Epithelial cell of proximal tubule (primary cell): Measurements from ENCODE around the gene CDR2. TPM values are rescaled to one million over a fixed set of nuclear protein-coding genes. Genes with fewer than 3 reads are reported as not detected.

Experiments used
- DNase-seq: peaks from one replicate; pipeline ENCODE4 v3.0.0-alpha.2; 2011; ENCODE audit warnings: low read depth
- H3K4me3 ChIP-seq: 2 replicates; pipeline ENCODE4 v1.5.1; 2011; ENCODE audit warnings: low read depth, mild to moderate bottlenecking, low read length
- total RNA-seq: library from RNA; depleted of rRNA; stranded (reverse); fragments of >200 nt; gene quantifications from 2 replicates; pipeline ENCODE4 v1.2.3, GENCODE V29; 2015
- TF ChIP-seq, protein P1 (sequence below): conservative IDR thresholded peaks from 2 replicates; pipeline ENCODE4 v1.5.1; 2012; ENCODE audit warnings: low read depth, mild to moderate bottlenecking, low read length

The CDR2 gene
- total RNA-seq, 1 donor from 2014 or later: 37.0 TPM

DNA sequence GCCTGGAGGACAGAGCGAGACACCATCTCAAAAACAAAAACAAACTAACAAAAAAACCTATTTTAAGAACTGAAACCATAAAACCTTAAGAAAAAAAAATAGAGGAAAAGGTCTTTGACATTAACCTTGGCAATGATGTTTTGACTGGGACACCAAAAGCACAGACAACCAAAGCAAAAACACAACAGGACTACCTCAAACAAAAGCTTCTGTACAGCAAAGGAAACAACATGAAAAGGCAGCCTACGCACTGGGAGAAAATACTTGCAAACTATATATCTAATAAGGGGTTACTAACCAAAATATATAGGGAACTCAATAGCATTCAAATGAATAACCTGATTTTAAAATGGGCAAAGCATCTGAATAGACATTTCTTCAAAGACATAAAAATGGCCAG lies 32.3 kb downstream of the CDR2 start:
- no peak for DNase-seq
- no peak overlapping the region for H3K4me3 ChIP-seq
- TF ChIP-seq, protein P1, sequence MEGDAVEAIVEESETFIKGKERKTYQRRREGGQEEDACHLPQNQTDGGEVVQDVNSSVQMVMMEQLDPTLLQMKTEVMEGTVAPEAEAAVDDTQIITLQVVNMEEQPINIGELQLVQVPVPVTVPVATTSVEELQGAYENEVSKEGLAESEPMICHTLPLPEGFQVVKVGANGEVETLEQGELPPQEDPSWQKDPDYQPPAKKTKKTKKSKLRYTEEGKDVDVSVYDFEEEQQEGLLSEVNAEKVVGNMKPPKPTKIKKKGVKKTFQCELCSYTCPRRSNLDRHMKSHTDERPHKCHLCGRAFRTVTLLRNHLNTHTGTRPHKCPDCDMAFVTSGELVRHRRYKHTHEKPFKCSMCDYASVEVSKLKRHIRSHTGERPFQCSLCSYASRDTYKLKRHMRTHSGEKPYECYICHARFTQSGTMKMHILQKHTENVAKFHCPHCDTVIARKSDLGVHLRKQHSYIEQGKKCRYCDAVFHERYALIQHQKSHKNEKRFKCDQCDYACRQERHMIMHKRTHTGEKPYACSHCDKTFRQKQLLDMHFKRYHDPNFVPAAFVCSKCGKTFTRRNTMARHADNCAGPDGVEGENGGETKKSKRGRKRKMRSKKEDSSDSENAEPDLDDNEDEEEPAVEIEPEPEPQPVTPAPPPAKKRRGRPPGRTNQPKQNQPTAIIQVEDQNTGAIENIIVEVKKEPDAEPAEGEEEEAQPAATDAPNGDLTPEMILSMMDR: no peak

DNA sequence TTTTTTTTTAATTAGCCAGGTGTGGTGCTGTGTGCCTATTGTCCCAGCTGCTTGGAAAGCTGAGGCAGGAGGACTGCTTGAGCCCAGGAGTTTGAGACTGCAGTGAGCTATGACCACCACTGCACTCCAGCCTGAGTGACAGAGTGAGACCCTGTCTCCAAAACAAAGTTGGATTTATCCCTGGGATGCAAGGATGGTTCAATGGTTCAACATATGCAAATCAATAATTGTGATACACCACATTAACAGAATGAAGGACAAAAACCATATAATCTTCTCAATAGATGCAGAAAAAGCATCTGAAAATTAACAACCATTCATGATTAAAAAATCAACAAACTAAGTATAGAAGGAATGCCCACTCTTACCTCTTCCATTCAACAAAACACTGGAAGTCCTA lies 33.5 kb downstream of the CDR2 start:
- no peak for DNase-seq
- TF ChIP-seq, protein P1: no peak
- no peak overlapping the region for H3K4me3 ChIP-seq

DNA sequence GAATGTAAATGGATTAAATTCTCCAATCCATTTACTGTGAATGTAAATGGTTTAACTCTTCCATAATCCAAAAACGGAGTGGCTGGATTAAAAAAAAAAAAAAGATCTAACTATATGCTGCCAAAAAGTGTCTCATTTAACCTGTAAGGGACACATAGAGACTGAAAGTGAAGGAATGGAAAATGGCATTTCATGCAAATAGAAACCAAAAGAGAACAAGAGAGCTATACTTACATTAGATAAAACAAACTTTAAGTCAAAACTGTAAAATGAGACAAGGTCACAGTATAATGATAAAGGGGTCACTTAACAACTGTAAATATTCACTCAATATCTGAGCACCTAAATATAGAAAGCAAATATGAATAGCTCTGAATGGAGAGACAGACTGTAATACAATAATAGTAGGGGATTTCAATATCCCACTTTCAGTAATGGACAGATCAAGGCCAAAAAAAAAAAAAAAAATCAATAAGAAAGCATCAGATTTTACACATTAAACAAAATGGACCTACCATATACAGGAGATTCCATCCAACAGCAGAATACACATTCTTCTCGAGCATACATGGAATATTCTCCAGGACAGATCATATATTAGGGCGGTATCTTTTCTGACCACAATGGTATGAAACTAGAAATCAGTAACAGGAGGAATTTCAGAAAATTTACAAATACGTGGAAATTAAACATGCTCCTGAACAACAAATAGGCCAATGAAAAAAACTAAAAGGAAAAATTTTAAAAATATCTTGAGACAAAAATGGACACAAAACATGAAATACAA lies 36.4 kb downstream of the CDR2 start:
- TF ChIP-seq, protein P1: no peak
- no peak for DNase-seq
- H3K4me3 ChIP-seq: no peak overlapping the region

DNA sequence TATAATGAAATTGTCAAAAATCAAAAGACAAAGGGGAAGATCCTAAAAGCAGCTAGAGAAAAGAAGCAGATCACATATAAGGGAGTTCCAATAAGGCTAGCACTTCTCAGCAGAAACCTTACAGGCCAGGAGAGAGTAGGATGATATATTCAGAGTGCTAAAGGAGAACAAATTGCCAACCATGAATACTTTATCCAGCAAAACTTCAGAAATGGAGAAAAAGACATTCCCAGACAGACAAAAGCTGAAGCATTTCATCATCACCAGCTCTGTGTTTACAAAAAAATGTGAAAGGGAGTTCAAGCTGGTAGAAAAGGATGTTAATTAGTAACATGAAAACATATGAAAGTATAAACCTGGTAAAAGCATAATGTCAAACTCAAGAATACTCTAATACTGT lies 37.4 kb downstream of the CDR2 start:
- DNase-seq: no peak
- TF ChIP-seq, protein P1: no peak

DNA sequence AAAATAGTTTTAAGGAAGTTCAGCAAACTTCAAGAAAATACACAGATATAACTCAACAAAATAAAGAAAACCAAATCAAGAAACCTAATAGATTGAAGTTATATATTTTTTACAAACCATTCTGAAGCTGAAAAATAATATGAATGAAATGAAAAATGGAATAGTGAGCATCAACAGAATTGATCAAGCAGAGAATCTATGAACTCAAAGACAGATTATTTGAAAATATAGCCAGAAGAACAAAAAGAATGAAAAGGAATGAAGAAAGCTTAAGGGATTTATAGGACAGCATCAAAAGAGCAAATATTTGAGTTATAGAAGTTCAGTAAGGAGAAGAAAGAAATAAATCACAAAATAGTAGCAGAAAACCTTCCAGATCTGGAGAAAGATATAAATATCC lies 37.8 kb downstream of the CDR2 start:
- TF ChIP-seq, protein P1: no peak
- no peak for DNase-seq
- no peak overlapping the region for H3K4me3 ChIP-seq

More for the DNA sequence above, 37.4 kb downstream of the CDR2 start:
- no peak overlapping the region for H3K4me3 ChIP-seq

DNA sequence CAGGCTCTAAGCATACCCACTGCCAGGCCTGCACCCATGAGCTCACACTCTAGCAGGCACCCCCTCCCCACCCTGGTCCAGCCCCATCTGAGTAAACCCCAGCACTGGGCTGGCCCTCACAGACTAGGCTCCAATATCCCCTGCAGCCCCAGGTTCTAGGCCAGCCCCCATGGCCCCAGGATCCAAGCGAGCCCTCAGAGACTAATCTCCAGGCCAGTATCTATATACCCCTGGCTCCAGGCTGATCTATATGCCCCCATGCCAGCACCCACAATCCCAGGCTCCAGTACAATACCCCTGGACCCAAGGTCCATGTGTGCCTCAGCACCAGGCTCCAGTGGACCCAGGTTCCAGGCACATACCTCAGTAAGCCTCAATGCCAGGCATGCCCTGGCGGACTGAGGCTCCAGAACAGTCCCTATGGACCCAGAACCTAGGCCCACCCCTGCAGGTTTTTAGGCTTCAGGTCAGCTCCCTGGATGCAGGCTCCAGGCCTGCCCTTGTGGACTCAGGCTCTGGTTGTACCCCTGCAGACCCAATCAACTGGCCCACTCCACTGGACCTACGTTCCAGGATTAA lies 38.7 kb downstream of the CDR2 start:
- TF ChIP-seq, protein P1: no peak
- H3K4me3 ChIP-seq: no peak overlapping the region
- no peak for DNase-seq

DNA sequence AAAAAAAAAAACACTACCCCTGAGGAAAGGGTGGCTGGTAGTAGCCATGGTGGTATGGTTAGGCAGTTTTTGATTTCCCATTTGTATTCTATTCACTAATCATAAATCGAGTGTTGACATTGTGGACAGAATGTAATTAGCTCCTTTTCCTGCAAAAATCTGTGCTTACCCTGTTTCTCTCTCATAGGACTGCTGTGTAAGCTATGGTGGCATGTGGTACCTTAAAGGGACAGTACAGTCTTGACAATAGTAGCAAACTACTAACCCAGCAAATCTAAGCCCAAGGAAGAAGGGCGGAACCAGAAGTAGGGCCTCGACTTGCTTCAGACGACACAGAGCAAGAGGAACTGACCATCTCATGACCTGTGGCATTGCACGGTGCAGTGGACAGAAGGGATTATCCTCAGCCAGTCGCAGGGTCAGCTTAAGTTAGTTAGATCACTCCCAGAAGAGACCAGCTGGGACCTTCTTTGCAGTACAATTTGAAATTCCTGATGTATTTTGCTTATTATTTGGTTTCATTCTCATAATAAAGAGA lies 40.9 kb downstream of the CDR2 start:
- TF ChIP-seq, protein P1: no peak
- no peak overlapping the region for H3K4me3 ChIP-seq

More for the DNA sequence above, 40.9 kb downstream of the CDR2 start:
- DNase-seq: no peak
